NCI-H526 (cell line): ENCODE results near the gene DTNA.
"Not testable (repeated sequence)": the region's sequence is repeated elsewhere in the genome, so short reads cannot be mapped to it uniquely, and the experiment has no call there.

Experiments
- DNase-seq, 2 experiments: peaks; one replicate each; lab custom pipeline; 2025; lab: John Stamatoyannopoulos, UW

DTNA gene

DNA sequence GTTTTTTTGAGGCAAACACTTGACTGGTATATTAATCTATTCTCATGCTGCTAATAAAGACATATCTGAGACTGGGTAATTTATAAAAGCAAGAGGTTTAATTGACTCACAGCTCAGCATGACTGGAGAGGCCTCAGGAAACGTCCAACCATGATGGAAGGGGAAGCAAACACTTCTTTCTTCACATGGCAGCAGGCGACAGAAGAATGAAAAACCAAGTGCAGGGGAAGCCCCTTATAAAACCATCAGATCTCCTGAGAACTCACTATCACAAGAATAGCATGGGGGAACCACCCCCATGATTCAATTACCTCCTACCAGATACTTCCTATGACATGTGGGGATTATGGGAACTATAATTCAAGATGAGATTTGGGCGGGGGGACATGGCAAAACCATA, 194.9 kb downstream of the DTNA start:
- DNase-seq = no peak

DNA sequence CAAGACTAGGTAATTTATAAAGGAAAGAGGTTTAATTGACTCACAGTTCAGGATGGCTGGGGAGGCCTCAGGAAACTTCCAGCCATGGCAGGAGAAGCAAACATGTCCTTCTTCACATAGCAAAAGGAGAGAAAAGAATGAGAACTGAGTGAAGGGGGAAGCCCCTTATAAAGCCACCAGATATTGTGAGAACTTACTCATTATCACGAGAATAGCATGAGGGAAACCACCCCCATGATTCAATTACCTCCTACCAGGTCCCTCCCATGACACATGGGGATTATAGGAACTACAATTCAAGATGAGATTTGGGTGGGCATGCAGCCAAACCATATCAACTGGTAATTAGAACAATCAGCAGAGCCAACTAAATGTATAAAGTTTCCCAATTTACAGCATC, 196.9 kb downstream of the DTNA start:
- DNase-seq = not testable (repeated sequence)

GRCh38 chr18:34909637-34910364, 199.7 kb downstream of the DTNA start:
- no peak for DNase-seq

DNA sequence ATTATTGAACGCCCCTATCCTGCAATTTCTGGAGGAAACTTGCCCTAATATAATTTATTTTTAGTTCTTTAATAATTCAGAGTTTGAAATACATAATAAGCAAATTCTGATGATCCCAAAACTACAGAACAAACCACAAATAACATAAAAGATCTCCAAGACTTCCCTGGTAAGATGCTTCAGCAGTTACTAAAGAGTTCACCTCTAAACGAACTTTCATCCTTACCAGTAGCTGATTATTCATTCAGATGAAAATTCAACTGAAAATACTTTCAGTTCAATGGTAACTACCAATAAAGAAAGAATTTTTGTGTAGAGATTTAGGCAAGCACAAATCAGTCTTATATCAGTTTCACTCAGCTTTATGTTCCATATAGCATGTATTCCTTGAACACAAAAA, 201.0 kb downstream of the DTNA start:
- DNase-seq = no peak

DNA sequence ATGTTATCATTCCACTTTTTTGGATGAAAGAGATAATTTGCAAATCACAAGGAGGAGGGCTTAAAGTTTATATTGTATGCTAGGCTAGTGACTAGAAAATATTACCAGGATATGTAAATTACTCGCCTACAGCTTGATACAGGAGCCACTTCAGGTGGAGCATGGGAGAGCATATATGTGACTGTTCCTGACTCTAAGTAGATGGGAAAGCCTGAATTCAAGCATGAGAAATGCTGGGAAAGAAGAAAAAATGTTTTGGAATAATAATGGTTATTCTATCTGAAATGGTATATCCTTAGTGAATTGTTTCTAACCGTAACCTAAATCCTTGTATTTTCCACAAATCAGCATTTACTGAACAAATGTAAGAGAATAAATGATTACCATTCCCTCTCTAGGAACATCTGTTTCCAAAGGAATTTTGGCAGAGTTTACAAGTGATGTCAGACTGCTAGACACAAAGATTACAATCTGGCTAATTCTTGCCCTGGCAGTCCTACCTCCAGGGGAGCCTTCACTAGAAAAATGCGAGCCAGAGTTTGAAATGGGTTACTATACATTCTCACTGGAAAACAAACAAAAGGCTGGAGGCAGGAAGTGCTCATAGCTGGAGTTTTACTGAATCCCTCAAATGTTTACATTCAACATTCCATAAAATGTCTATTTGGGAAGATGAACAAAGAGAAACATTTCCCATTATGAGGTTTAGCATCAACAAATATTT, 201.7 kb downstream of the DTNA start:
- no peak for DNase-seq

GRCh38 chr18:34913837-34914661, 204.0 kb downstream of the DTNA start:
- DNase-seq = no peak

- DNase-seq = no peak
Measured at GRCh38 chr18:34915046-34915445, 204.9 kb downstream of the DTNA start.

GRCh38 chr18:34916539-34916938, 206.4 kb downstream of the DTNA start:
- DNase-seq = not testable (repeated sequence)

- no peak for DNase-seq
Measured at GRCh38 chr18:34918856-34919255, 208.8 kb downstream of the DTNA start.

- no peak for DNase-seq
Measured at GRCh38 chr18:34921226-34921625, 211.1 kb downstream of the DTNA start.

- no peak for DNase-seq
Measured at GRCh38 chr18:34921811-34922385, 211.8 kb downstream of the DTNA start.

DNA sequence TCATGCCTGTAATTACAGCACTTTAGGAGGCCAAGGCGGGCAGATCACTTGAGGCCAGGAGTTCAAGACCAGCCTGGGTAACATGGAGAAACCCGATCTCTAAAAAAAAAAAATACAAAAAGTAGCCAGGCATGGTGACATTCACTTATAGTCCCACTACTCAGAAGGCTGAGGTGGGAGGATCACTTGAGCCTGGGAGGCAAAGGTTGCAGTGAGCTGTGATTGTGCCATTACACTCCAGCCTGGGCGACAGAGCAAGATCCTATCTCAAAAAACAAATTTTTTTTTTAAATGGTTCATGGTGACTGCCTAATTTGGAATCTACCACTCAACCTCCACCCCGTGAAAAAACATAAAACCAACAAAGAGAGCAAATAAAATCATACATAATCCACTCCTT, 212.5 kb downstream of the DTNA start:
- not testable (repeated sequence) for DNase-seq

GRCh38 chr18:34923911-34924310, 213.8 kb downstream of the DTNA start:
- no peak for DNase-seq

DNA sequence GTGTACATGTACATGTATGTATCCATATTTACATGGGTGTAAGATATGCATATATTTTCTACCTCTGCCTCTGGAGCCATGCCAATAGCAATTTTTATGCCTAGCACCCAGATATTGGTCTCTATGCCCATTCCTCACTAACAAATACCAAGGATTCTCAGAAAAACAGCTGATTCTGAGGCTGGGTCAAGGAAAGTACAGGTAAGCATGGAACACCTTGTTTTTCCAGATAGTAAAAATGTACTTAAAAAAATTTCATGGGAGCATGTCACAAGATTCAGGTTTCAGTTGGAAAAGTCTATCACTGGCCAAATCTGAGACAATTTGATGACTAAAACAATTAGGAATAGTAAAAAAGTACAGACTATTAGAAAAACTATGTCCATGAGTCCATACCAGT, 216.6 kb downstream of the DTNA start:
- DNase-seq = no peak

DNA sequence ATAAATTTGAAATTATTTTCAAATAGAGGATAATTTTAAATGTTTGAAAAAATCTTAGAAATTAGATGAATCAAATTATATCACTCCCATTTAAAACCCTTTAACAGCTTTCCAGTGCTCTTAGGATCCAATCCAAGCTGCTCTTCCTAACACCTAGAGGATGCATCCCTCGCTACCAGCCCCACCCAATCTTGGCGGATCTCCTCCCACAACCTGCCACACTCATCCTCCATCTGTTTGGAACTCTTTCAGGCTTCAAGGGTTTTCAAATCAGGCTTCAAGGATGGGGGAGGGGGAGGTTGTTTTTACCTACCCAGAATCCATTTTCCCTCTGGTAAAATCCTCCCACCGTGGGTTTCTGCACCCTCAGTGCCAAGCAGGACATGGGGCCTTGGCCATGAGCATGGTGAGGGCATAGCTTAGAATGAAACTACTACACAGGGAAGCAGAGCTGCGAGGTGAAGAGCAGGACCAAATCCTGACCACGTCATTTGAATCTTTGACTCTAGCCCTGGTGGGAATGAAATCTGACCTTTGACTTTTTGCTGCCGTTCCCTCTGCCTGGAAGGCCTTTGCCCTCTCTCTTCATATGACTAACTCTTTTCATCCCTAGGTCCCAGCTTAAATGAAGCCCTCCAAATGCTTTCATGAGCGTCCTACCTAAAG, 218.1 kb downstream of the DTNA start:
- no peak for DNase-seq

- DNase-seq = no peak
Measured at GRCh38 chr18:34928754-34929335, 218.7 kb downstream of the DTNA start.

DNA sequence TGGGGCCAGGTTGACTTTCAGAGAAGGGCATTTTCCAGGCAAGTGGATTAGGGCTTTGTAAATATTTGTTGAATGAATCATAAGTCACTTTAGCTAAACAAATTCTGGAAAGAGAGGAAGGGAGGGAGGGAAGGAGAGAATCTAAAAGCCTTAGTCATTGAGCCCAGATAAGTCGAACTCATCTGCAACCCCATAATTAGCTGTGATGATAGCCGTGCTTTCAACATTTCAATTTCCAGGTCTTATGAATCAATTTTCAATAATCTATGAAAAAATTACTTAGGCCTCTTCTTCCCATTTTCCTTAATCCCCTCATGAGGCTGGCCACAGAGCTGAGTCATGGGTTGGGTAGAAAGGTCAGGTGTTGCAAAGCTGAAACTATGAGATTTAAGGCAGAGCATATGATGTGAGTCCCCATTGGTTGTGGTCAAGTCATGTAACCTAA, 219.3 kb downstream of the DTNA start:
- DNase-seq = no peak

DNA sequence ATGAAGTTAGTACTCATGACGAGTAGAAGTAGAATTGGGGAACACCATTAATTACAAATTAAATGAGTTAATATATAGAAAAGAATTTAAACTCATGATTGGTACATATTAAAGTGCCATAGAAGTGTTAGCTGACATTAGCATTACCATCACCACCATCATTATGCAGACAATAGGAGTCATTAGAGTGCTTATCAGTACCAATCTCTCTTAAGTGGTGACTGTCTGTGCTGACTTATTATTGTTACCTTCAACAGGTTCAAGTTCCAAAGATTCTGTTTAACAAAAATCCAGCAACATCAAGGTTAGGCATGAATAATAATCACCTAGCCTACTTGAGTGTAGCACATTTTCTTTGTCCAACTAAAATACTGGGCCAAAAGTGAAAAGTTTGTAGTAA, 222.3 kb downstream of the DTNA start:
- DNase-seq = no peak

DNA sequence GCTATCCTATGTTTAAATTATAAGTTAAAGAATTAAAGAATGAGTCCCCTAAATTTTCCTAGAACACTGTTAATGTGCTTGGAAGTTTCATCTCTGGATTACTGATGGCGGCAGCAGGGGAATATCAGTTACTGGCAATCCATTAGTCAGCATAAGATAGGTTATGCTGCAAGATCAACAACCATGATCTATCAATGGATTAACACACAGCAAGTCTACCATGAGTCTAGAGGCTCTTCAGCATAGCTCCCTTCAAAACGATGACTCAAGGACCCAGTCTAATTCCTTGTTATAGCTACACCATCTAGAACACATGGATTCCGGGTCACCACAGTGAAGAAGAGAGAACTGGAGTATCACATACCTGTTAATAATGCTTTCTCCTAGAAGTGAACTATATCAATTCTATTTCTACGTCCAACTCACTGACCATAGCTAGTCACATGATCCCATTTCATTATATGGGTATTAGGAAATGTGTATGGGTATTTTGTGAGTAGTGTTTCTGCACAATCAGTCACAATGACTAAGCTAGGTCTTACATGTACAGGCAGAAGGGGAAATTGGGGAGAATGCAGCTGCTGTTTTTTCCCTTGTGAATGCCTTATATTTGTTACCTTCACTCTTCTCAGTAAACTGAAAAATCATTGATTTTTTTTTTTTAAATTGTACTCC, 222.8 kb downstream of the DTNA start:
- no peak for DNase-seq

DNA sequence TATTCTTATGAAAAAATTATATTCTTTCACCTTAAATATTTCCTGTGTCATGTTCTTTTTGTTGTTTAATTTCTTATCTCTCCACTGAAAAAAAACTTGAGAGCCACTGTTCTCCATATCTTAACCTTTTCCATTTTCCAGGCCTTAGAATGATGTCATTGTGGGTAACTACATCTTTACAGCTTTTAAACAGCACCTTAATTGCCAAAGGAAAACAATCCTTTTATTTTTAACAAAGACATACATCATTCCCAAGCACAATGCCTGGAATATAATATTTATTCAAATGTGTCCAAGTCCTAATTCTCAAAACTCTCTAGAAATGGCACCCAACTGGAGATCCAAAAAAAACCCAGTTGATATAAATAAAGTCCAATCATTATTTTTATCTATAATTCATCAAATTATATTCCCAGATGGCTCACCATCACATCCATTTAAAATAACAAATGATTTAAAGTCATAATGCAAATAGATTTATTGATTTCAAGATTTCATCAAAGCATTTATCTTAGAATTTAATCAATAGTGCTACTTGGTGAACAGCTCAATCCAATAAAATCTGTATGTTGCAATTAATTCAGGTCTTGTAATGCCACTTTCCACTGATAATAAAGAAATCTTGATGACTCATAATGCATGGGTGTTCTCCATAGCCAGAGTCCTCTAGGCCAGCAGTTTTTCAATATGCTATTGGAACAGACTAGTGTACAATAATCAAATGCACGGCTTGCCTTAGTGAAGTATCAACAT, 224.0 kb downstream of the DTNA start:
- no peak for DNase-seq
